ENCODE measurements around the gene NDUFAF8. TPM values are rescaled to one million over a fixed set of nuclear protein-coding genes. Genes with fewer than 3 reads are reported as not detected.

The NDUFAF8 gene
- total RNA-seq, 2 donors from 2014 or later: 22.4 to 58.2 TPM

GRCh38 chr17:81287152-81287551, 48.0 kb downstream of the NDUFAF8 start:
- Histone ChIP-seq H3K4me1 (peaks cover 4% of the 10 kb centered on the region), H3K27ac (no peak overlapping the region)

GRCh38 chr17:81287741-81288430, 48.8 kb downstream of the NDUFAF8 start:
- H3K4me3 ChIP-seq: no peak overlapping the region
- intact Hi-C loops (cut with DNase I): no loop called here
- DNase-seq: no peak
- no peaks in the 10 kb centered on the region for H3K9me3 ChIP-seq
- H3K27me3 ChIP-seq: no peaks in the 10 kb centered on the region
- H3K4me1 ChIP-seq: peaks cover 4% of the 10 kb centered on the region
- no peak overlapping the region for H3K27ac ChIP-seq
- no peak overlapping the region for H3K9ac ChIP-seq (ENCODE audit: low read depth in 2 of 2, low read length in 2 of 2)
- TF ChIP-seq CTCF (IDR thresholded peaks at IDR 0.05): no peak
- H3K36me3 ChIP-seq: peaks cover 9% of the 10 kb centered on the region

More at GRCh38 chr17:81287152-81287551, 48.0 kb downstream of the NDUFAF8 start:
- no peak for TF ChIP-seq CTCF (IDR thresholded peaks at IDR 0.05)
- intact Hi-C loops (cut with DNase I): no loop called here
- no peak for DNase-seq
- no peak overlapping the region for H3K4me3 ChIP-seq
- H3K27me3 ChIP-seq: no peaks in the 10 kb centered on the region
- peaks cover 13% of the 10 kb centered on the region for H3K36me3 ChIP-seq
- H3K9me3 ChIP-seq: no peaks in the 10 kb centered on the region
- no peak overlapping the region for H3K9ac ChIP-seq (ENCODE audit: low read depth in 2 of 2, low read length in 2 of 2)

- TF ChIP-seq CTCF (IDR thresholded peaks at IDR 0.05): no peak
- Histone ChIP-seq H3K4me1 (peaks cover 4% of the 10 kb centered on the region), H3K36me3 (peaks cover 9% of the 10 kb centered on the region)
Measured at GRCh38 chr17:81288715-81289114, 49.6 kb downstream of the NDUFAF8 start.

GRCh38 chr17:81289627-81290026, 50.5 kb downstream of the NDUFAF8 start:
- DNase-seq: no peak
- Histone ChIP-seq H3K4me3 (no peak overlapping the region), H3K4me1 (peaks cover 4% of the 10 kb centered on the region), H3K36me3 (peaks cover 9% of the 10 kb centered on the region), H3K9ac (ENCODE audit: low read depth in 2 of 2, low read length in 2 of 2) (no peak overlapping the region), H3K27ac (no peak overlapping the region), H3K27me3 (no peaks in the 10 kb centered on the region), H3K9me3 (no peaks in the 10 kb centered on the region)
- no peak for TF ChIP-seq CTCF (IDR thresholded peaks at IDR 0.05)
- intact Hi-C loops (cut with DNase I): loop anchor here (5.0 kb wide), 2 partner anchors 113 to 198 kb away; no protein-coding TSS in a partner anchor

More at GRCh38 chr17:81288715-81289114, 49.6 kb downstream of the NDUFAF8 start:
- no peak overlapping the region for H3K27ac ChIP-seq
- no peaks in the 10 kb centered on the region for H3K27me3 ChIP-seq
- H3K9ac ChIP-seq (ENCODE audit: low read depth in 2 of 2, low read length in 2 of 2): no peak overlapping the region
- no peak for DNase-seq
- intact Hi-C loops (cut with DNase I): no loop called here
- H3K9me3 ChIP-seq: no peaks in the 10 kb centered on the region
- no peak overlapping the region for H3K4me3 ChIP-seq

- Histone ChIP-seq H3K36me3 (peaks cover 9% of the 10 kb centered on the region), H3K27ac (no peak overlapping the region), H3K4me1 (peaks cover 4% of the 10 kb centered on the region), H3K9me3 (no peaks in the 10 kb centered on the region), H3K27me3 (no peaks in the 10 kb centered on the region), H3K9ac (ENCODE audit: low read depth in 2 of 2, low read length in 2 of 2) (no peak overlapping the region), H3K4me3 (no peak overlapping the region)
- no peak for TF ChIP-seq CTCF (IDR thresholded peaks at IDR 0.05)
- no peak for DNase-seq
- intact Hi-C loops (cut with DNase I): loop anchor here (5.0 kb wide), 2 partner anchors 112 to 197 kb away; no protein-coding TSS in a partner anchor
Measured at GRCh38 chr17:81290230-81290629, 51.1 kb downstream of the NDUFAF8 start.

Other genes with a start within 250 kb of the NDUFAF8 start
- 10 to 100 TPM; 29.1 to 43.5 TPM for gene CHMP6, start 247.5 kb upstream of the NDUFAF8 start, total RNA-seq
- gene BAIAP2, start 204.2 kb upstream of the NDUFAF8 start, total RNA-seq: 10 to 100 TPM; 14.7 to 22.7 TPM
- not detected for gene PVALEF, start 73.8 kb upstream of the NDUFAF8 start, total RNA-seq
- 10 to 100 TPM in 1 of 2 donors, 1 to 10 TPM in 1; 9.1 to 13.3 TPM for gene AATK, start 73.1 kb upstream of the NDUFAF8 start, total RNA-seq
- gene CEP131, start 16.4 kb upstream of the NDUFAF8 start, total RNA-seq: 10 to 100 TPM in 1 of 2 donors, 1 to 10 TPM in 1; 4.3 to 15.0 TPM
- 10 to 100 TPM; 29.3 to 46.7 TPM for gene TEPSIN, start 263 bp upstream of the NDUFAF8 start, total RNA-seq
- 100 to 1,000 TPM in 1 of 2 donors, 10 to 100 TPM in 1; 67.5 to 139 TPM for gene SLC38A10, start 56.0 kb downstream of the NDUFAF8 start, total RNA-seq
- gene BAHCC1, start 156.1 kb downstream of the NDUFAF8 start, total RNA-seq: 10 to 100 TPM; 12.5 to 26.3 TPM